Parathyroid adenoma (tissue), 2 donors: ENCODE measurements around the gene CD300E.

Experiments used
- H2AFZ ChIP-seq: fragments of 300-600 bp; sonication (generic); one replicate; pipeline ENCODE4 v1.7.0; 2017; ENCODE audit warnings: antibody characterized with exemption, mild to moderate bottlenecking
- H3K27ac ChIP-seq: fragments of 300-600 bp; sonication (generic); one replicate; pipeline ENCODE4 v1.7.0; 2017
- H3K27me3 ChIP-seq: fragments of 300-600 bp; sonication (generic); one replicate; pipeline ENCODE4 v1.7.0; 2017; ENCODE audit warnings: low read length; ENCODE audit not compliant: control insufficient read depth, insufficient read depth
- H3K36me3 ChIP-seq: fragments of 300-600 bp; sonication (generic); one replicate; pipeline ENCODE4 v1.7.0; 2017; ENCODE audit warnings: low read length; ENCODE audit not compliant: control insufficient read depth, insufficient read depth
- H3K4me1 ChIP-seq: fragments of 300-600 bp; sonication (generic); one replicate; pipeline ENCODE4 v1.7.0; 2017; ENCODE audit warnings: control low read depth
- H3K4me2 ChIP-seq: fragments of 300-600 bp; sonication (generic); one replicate; pipeline ENCODE4 v1.7.0; 2017; ENCODE audit warnings: low read length
- H3K4me3 ChIP-seq: fragments of 300-600 bp; sonication (generic); one replicate; pipeline ENCODE4 v1.7.0; 2017; ENCODE audit warnings: low read depth, low read length
- H3K79me2 ChIP-seq: fragments of 300-600 bp; sonication (generic); one replicate; pipeline ENCODE4 v1.7.0; 2017; ENCODE audit warnings: control low read depth
- H3K9ac ChIP-seq: fragments of 300-600 bp; sonication (generic); one replicate; pipeline ENCODE4 v1.7.0; 2017; ENCODE audit warnings: mild to moderate bottlenecking
- H3K9me3 ChIP-seq: fragments of 300-600 bp; sonication (generic); one replicate; pipeline ENCODE4 v1.7.0; 2017; ENCODE audit warnings: low read length; ENCODE audit not compliant: control insufficient read depth
- TF ChIP-seq, protein P1 (sequence below): fragments of 300-600 bp; sonication (generic); IDR thresholded peaks from one replicate; pipeline ENCODE4 v1.7.0; 2017; ENCODE audit warnings: antibody characterized with exemption, mild to moderate bottlenecking
- donor health status: primary hyperparathyroidism.

The CD300E gene

DNA sequence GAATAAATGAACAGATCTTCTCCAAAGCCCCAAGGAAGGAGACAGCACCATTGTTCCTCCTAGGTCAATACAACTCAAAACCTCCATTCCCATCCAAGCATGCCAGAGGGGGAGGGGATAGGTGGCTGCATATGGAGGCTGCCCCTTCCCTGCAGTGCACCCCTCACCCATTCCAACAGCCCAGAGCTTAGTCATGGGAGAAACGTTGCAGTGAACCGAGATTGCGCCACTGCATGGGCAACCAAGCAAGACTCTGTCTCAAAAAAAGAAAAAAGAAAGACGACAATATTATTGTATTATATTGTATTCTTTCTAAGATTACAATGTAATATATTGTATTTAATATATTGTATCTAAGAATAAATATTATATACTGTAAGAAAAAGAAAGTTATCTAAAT is 36.4 kb upstream of the CD300E start:
- TF ChIP-seq, protein P1, sequence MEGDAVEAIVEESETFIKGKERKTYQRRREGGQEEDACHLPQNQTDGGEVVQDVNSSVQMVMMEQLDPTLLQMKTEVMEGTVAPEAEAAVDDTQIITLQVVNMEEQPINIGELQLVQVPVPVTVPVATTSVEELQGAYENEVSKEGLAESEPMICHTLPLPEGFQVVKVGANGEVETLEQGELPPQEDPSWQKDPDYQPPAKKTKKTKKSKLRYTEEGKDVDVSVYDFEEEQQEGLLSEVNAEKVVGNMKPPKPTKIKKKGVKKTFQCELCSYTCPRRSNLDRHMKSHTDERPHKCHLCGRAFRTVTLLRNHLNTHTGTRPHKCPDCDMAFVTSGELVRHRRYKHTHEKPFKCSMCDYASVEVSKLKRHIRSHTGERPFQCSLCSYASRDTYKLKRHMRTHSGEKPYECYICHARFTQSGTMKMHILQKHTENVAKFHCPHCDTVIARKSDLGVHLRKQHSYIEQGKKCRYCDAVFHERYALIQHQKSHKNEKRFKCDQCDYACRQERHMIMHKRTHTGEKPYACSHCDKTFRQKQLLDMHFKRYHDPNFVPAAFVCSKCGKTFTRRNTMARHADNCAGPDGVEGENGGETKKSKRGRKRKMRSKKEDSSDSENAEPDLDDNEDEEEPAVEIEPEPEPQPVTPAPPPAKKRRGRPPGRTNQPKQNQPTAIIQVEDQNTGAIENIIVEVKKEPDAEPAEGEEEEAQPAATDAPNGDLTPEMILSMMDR = no peak
- Histone ChIP-seq H3K9me3 (no peaks in the 10 kb centered on the region), H3K27ac (no peak overlapping the region), H3K4me3 (no peak overlapping the region), H3K4me1 (peaks cover 6% of the 10 kb centered on the region), H3K79me2 (no peaks in the 10 kb centered on the region), H3K36me3 (no peaks in the 10 kb centered on the region), H3K27me3 (no peaks in the 10 kb centered on the region), H3K9ac (no peak overlapping the region), H2AFZ (no peak overlapping the region), H3K4me2 (no peak overlapping the region)

DNA sequence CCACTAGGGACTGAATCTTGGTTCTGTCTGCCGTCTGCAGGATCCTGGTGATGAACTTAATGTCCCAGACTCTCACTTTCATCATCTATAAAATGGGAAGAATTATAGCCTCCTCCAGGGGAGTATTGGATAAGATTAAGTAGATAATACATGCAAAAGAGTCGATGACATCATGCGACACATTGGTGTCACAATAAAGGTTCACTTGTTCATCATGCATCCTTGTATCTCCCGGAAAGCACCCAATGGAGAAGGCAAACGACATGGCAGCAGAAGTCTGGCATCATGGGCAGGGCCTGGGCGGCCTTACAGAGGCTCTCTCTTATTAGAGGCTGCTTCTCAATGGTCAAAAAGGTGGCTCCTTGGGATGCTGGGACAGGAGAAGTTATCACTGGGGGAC is 35.1 kb upstream of the CD300E start:
- TF ChIP-seq, protein P1 = no peak
- Histone ChIP-seq H3K27me3 (no peaks in the 10 kb centered on the region), H3K27ac (no peak overlapping the region), H2AFZ (no peak overlapping the region), H3K4me1 (peaks cover 6% of the 10 kb centered on the region), H3K9me3 (no peaks in the 10 kb centered on the region), H3K36me3 (no peaks in the 10 kb centered on the region), H3K4me2 (no peak overlapping the region), H3K9ac (no peak overlapping the region), H3K4me3 (no peak overlapping the region), H3K79me2 (no peaks in the 10 kb centered on the region)

DNA sequence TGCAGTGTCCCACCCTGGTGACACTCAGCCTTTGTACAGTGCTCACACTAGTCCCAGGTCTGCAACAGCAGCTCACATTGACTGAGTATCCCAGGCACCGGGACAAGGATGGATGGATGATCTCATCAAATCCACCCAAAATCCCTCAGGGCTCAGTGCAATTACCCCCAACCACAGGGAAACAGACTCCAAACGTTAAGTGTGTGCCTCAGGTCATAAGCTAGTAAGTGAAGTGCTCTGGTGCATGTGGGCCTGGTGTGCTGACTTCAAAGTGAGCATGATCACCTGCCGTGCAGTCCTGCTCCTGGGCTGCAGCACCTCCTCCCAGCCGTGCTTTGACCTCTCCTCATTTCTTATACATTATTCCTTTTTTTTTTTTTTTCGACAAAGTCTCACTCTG is 31.2 kb upstream of the CD300E start:
- no peaks in the 10 kb centered on the region for H3K36me3 ChIP-seq
- no peak overlapping the region for H3K27ac ChIP-seq
- H3K79me2 ChIP-seq = no peaks in the 10 kb centered on the region
- no peaks in the 10 kb centered on the region for H3K27me3 ChIP-seq
- no peak overlapping the region for H3K9ac ChIP-seq
- TF ChIP-seq, protein P1 = no peak
- peaks cover 9% of the 10 kb centered on the region for H3K4me1 ChIP-seq
- no peak overlapping the region for H3K4me2 ChIP-seq
- H2AFZ ChIP-seq = no peak overlapping the region
- H3K4me3 ChIP-seq = no peak overlapping the region
- no peaks in the 10 kb centered on the region for H3K9me3 ChIP-seq

DNA sequence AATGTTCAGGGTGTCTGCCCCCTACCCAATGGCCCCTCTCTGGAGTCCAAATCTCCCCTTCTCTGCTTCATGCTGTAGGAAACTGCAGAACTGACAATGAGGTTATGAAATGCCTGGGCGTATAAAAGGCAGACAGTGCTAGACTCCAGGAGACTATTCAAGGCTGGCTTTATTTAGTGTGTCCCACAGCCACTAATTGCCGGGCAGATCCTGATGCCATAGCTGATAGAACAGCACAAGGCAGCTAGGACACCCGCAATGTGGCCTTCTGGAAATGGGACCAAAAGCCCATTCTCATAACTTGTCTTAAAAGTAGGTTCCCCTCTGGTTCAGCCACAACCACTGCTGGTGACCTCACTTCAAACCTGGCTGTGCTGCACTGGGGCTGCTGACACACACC is 28.5 kb upstream of the CD300E start:
- no peak overlapping the region for H3K4me2 ChIP-seq
- peaks cover 4% of the 10 kb centered on the region for H3K27me3 ChIP-seq
- H3K9me3 ChIP-seq = no peaks in the 10 kb centered on the region
- no peak overlapping the region for H2AFZ ChIP-seq
- H3K27ac ChIP-seq = no peak overlapping the region
- TF ChIP-seq, protein P1 = no peak
- no peak overlapping the region for H3K4me3 ChIP-seq
- no peaks in the 10 kb centered on the region for H3K36me3 ChIP-seq
- H3K9ac ChIP-seq = no peak overlapping the region
- H3K79me2 ChIP-seq = no peaks in the 10 kb centered on the region
- H3K4me1 ChIP-seq = peaks cover 4% of the 10 kb centered on the region

DNA sequence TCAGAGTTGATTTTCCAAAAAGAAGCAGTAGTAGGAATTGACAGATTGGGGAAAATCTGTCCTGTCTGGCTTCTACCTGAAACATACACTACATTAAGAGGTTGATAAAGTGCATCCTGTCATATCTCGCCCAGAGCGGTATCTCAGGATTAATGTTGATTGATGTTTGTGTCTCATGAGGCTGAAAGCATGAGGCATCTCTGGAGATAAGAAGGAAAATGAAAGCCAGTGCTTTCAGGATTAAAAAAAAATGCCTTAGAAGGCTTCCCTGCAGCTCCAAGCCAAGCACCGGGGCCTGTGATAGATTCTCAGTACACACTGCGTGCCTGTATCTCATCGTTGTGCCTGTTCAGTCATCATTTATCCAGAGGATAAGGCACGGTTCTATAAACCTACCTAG is 26.4 kb upstream of the CD300E start:
- TF ChIP-seq, protein P1 = no peak
- H3K9ac ChIP-seq = no peak overlapping the region
- H2AFZ ChIP-seq = no peak overlapping the region
- H3K4me3 ChIP-seq = no peak overlapping the region
- no peaks in the 10 kb centered on the region for H3K36me3 ChIP-seq
- H3K79me2 ChIP-seq = no peaks in the 10 kb centered on the region
- no peak overlapping the region for H3K27ac ChIP-seq
- no peaks in the 10 kb centered on the region for H3K9me3 ChIP-seq
- peaks cover 4% of the 10 kb centered on the region for H3K4me1 ChIP-seq
- H3K27me3 ChIP-seq = peaks cover 4% of the 10 kb centered on the region
- H3K4me2 ChIP-seq = no peak overlapping the region
